Nucleus accumbens (tissue), 56 donors: ENCODE results near the gene CNTD1.
A peak's percentile ranks its signal among the peaks of the same experiment; 100 is the strongest.

Source experiments
- DNase-seq, 56 donors: peaks; one replicate each; lab custom pipeline; 2025; lab: John Stamatoyannopoulos, UW

CNTD1 gene

DNA sequence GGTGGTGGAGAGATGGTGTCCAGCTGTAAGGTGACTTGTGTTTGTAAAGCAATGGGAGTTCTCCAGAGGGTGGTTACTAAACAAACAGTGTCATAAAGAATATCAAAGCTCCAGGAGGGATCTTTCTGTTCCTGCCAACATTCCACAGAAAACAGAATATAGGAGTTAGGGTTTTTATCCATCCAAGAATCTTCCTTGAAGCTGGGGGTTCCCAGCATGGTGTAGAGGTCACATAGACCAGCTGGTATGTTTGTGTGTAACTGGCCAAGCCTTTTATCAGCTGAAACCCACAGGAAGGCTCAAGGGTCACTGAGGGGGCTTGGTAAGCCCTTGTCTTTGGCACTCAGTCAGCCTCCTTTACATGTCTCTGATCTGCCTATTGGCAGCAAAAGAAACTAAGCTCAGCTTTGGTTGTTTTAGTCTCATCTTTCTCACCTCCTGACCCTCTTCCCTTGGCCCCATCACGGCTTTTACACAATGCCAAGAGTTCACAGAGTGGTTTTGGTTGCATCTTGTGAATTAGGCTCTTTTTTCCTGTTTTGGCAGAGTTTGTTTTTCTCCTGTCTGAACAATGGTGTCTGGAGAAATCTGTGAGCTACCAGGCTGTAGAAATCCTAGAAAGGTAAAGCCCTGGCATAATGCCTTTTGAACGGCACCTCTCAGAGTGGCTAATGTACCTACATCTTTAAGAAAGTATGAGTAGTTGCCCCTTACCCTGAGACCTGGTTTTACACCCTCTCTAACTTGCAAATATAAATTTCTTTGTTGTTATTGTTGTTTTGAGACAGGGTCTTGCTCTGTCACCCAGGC is 4.6 kb downstream of the CNTD1 start:
- DNase-seq = no peak

- DNase-seq = no peak
Observed at GRCh38 chr17:42804918-42805367, 6.3 kb downstream of the CNTD1 start.

DNA sequence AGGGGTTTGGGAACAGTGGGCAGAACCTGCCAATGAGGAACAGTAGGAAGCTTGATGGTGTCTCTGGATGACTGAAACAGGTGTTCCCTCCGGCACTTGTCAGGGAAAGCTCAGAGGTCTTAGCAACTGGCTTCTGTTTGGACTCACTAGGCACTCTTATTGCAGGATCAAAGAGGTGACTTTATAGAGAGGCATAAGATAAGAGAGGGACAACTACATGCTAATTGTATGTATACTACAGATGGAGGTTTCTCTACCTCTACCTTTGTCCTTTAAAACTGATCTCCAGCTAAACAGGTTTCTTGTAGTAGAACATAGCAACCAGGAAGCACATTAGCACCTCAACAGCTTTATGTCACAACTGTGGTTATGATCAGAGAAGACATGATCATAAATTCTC is 7.6 kb downstream of the CNTD1 start:
- no peak for DNase-seq

DNA sequence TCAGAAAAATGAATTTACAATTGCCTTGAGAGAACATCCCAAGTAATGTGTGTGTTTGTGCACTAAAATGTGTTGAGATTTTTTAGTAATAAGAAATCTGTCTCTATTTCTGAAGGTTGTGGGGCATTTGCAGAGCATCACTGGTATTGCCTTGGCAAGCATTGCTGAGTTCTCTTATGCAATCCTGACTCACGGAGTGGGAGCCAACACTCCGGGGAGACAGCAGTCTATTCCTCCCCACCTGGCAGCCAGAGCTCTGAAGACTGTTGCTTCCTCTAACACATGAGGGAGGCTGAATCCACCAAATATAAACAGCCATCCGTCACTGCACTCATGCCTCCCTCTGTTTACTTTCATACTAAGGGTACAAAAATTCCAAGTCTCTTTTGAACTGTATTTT is 10.6 kb downstream of the CNTD1 start:
- DNase-seq = peak in 30 of 56 donors; percentile 0 to 66 (median 20)

DNA sequence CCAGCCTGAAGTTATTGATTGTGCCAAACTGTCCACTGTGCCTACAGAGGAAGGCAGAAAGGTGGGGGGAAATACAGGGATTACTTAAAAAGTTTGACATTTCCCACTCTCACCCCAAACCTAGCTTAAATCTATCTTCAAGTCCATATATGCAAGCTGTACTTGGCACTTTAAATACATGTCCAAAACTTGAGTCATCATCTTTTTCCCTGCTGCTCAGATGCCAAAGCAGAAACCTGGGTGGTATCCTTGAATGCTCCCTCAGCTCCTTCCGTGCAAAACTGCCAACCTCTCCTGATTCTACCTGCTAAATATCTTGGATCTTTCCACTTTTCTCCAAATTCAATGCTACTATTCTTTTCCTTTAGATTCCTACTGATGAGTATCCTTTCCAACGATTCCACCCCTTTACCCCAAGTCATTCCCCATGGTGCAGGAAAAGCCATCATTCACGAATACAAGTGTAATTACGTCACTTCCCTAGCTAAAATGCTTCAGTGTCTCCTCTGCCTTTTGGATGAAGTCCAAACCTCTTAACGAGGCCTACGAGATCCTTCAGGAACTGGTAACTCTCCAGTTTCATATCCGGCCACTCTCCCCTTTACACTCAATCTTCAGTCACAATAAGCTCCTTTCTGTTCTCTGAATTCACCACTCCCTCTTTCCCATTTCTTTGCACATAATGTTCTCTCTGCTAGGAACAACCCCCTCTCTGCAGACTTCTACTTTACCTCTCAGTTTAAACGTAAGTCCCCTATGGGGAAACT is 16.2 kb downstream of the CNTD1 start:
- no peak for DNase-seq

GRCh38 chr17:42817866-42818265 is 19.2 kb downstream of the CNTD1 start:
- DNase-seq = no peak

DNA sequence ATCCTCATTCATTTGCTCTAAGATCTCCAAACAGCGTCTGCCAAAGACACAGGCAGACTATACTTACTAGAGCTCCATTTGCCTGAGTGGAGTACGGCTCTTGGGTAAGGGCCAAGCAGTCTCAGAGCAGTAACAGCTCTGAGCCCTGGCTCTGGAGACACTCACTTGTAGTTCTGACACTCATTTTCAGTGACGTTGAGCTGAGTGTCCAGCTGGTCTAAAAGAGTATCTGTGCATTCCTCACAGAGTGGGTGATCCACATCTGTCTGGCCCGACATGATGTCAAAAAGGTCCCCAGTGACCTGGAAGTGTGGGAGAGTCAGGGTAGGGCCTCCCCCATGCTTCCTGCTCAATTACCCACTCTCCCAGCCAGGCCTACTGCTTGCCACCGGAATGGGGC is 19.7 kb downstream of the CNTD1 start:
- no peak for DNase-seq

GRCh38 chr17:42819939-42820535 is 21.4 kb downstream of the CNTD1 start:
- peak in 7 of 56 donors; percentile 0 to 17 (median 7) for DNase-seq

DNA sequence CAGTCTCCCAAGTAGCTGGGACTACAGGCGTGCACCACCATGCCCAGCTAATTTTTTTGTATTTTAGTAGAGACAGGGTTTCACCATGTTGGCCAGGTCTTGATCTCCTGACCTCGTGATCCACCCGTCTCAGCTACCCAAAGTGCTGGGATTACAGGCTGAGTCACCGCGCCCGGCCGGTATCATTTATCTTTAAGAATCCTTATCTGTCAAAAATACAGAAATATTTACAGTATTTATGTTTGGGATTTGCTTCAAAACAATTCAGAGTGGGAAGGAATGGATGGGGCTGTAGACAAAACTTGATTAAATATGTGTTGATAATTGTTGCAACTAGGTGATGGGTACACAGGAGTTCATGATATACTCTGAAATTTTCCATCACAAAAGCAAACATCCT is 22.5 kb downstream of the CNTD1 start:
- DNase-seq = no peak

GRCh38 chr17:42827472-42827871 is 28.8 kb downstream of the CNTD1 start:
- no peak for DNase-seq

DNA sequence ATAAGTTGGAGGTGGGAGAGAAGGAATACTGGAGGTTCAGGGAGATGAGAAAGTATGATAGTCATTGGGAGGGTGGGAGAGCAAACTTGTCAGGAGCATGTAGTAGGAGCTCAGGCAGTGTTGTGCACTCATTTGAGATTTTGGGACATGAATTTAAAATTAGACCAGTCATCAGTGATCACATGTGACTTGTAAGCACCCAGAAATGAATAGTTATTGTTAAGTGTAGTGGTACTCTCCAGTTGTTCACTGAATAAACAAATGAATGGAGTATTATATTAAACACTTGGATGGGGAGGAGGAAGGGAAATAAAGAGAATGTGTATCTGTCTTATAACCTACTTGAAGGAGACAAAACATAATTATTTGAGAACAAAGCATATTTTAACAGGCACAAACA is 32.3 kb downstream of the CNTD1 start:
- DNase-seq = no peak

GRCh38 chr17:42832213-42832933 is 33.7 kb downstream of the CNTD1 start:
- DNase-seq = no peak

GRCh38 chr17:42832934-42833766 is 34.5 kb downstream of the CNTD1 start, which contains the start of gene PSME3:
Gene PSME3 (plus strand): TSS chr17:42833397. CDS start chr17:42833632, 235 bp downstream.
- peak; percentile 33 to 98 (median 91) for DNase-seq

- DNase-seq = peak in 1 of 56 donors; percentile 30
Observed at GRCh38 chr17:42833767-42834422, 35.2 kb downstream of the CNTD1 start.

- DNase-seq = no peak
Observed at GRCh38 chr17:42835732-42836131, 37.1 kb downstream of the CNTD1 start.

DNA sequence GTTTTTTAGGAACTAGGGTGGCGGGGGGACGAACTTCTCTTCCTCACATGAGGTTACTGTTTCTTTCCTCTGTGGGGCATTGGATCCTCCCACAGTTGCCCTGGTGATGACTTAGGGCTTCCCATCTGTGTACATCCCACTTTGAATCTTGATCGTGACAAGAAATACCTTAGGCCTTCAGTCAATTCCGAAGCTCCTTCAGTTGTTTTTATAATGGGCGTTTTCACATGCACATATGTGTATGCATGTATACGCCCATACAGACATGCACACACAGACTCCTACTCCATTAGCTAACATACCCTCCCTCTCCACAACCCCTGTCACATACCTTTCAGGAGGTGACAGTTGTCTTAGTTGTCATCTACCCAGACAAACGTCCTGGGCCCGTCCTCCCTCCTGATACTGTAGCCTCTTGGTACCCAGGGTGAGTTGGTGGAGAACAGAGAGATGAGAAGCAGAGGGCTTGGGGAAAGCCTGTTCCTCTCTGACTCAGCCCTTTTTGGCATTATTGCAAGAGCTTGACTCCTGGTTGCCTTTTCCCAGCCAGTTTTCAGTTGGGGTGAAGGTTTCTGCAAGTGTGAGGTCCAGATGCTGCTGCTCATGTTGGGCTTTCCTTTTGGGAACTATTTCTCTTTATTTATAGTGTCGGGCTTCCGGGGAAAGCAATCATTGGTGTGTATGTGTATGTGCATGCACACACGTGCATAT is 43.5 kb downstream of the CNTD1 start:
- no peak for DNase-seq

GRCh38 chr17:42843358-42843934 is 44.8 kb downstream of the CNTD1 start:
- peak in 16 of 56 donors; percentile 1 to 45 (median 12) for DNase-seq

DNA sequence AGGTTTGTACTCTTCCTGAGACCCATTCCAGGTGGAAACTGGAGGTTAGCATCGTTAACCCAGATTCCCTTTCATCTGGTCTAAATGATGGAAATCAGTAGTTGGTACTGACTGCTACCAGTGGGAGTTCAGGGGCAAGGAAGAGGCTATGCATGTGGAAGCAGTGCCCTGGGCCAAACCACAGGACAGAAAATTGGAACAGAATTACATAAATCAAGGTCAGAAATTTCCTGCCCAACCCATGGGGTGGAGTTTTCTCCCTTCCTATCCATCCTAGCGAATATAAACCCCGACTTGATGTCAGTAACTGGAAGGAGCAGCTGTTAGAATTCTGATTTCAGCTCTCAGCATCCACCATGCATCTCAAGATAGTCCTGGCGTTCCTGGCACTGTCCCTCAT is 45.6 kb downstream of the CNTD1 start, which contains the start of gene AOC2:
Gene AOC2 (plus strand): TSS at position 310 of the 400 bp plus-strand sequence. CDS start 47 bp downstream, at position 357.
- no peak for DNase-seq
